HG03097 (cell line): ENCODE results near the gene RAB7A.

ENCODE experiments used
- ATAC-seq: cut with Tn5 transposase; IDR thresholded peaks from one replicate; pipeline ENCODE4 v1.9.1; 2021; ENCODE audit not compliant: unreplicated experiment, low FRiP score

The RAB7A gene

DNA sequence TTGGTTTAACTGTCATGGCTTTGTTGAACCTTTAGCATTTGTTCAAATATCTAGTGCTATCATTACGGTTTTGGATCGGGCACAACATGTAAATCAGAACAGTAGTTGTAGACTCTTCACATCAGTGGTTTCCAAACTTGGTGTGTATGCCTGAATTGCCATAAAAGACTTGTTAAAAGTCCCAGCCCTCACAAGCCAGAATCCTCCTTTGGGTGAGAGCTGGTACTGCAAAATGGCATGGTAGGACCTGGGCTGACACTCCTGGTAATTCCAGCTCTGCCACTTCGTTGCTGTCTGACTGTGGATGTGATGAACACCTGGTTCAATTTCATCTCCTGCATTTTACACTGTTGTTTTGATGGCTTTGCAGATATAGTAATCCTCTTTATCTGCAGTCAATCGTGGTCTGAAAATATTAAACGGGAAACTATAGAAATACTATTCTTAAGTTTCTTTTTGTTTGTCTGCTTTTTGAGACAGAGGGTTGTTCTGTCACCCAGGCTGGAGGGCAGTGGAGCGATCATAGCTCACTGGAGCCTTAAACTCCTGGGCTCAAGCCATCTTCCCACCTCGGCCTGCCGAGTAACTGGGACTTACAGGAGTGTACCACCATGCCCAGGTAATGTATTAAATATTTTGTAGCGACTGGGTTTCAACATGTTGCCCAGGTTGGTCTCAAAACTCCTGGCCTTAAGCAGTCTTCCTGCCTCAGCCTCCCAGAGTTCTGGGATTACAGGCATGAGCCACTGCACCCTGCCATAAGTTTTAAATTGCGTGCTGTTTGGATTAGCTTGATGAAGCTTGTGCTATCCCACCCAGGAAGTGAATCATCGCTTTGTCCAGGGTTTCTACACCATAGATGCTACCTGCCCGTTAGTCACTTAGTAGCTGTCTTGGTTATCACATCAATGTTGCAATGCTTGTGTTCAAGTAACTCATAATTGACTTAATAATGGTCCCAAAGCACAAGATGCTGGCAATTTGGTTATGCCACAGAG is 61.6 kb downstream of the RAB7A start:
- no peak for ATAC-seq

DNA sequence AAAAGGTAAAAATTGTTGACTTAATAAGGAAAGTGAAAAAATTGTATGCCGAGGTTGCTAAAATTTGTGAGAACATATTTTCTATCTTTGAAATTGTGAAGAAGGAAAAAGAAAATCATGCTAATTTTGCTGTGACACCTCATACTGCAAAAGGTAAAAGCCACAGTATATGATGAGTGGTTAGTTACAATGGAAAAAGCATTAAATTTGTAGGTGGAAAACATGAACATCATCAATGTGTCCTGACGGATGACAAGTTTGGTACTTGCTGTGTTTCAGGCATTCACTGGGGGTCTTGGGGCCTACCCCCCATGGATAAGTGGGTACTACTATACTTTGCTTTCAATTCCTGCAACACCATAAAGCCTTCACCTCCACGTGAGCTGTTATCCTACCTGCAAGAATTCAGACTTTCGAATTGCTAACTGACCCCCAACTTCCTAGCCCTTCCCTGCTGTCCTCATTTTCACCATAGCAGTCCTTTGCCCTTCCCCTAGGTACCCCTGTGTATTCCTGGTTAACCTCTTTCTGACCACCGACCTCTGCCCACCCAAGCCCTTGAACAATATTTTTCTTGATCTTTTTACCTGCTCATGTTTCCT is 62.4 kb downstream of the RAB7A start:
- no peak for ATAC-seq

DNA sequence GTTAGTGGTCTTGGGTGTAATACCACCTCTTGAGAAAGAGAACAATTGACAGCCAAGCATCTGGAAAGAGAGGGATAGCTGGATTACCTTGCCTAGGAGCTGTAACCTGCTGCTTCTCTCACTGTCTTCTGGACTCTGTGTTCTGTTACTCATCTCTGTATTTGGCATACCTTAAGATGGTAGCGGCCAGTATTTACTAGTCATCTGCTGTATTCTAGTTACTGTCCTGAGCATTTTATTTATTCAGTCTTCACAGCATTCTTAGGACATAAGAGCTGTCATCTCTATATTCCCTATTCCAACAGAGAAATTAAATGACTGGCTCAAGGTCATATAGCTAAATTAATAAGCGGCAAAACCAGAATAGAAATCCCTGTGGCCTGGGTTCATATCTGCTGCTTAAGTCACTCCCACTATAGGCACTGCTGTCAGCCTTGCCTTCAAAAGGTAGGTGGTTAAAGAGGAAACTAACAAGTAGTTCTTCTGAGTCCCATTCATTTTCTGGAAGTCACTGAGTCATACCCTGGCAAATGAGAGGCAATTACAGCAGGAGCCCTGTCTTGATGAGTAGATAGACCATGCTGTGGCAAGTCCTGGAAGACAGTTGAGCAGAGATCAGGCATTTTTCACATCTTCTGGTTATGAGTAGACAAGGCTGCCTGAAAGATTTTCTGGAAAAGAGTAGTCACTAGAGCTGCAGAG is 68.2 kb downstream of the RAB7A start:
- no peak for ATAC-seq

DNA sequence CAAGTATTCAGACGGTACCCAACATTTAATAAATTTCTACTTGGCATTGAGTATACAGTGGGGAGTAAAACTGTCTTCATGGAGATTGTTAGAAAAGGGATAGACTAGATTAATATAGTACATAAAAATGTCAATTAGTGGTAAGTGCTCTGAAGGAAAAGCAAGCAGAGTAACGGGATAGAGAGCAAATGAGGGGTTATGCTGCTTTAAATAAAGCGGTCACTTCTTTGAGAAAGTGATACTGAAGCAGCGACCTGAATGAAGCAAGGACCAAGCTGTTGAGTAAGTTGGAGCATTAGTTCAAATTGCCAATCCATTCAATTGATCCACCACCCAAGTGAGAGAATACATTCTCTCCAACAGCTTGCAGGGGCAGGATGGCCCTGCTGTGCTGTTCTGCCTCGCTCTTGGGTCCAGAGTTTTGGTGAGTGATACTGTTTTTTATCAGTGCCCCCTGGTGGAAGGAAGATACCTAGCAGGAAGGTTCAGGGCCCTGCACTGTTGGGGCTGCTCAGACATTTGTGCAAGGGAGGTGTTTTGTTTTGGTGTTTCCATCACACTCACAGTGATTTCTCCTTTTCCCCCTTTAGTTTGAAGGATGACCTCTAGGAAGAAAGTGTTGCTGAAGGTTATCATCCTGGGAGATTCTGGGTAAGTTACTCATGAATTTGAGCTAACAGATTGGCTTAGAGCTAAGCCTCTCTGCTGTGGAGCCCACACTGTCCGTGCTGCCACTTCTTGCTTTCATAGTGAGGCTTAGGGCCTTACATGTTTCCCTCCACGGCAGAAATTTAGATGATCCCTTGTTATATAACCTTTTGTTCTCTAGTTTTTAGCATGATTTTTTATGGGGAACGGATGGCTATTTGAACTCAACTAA is 69.0 kb downstream of the RAB7A start:
- no peak for ATAC-seq

DNA sequence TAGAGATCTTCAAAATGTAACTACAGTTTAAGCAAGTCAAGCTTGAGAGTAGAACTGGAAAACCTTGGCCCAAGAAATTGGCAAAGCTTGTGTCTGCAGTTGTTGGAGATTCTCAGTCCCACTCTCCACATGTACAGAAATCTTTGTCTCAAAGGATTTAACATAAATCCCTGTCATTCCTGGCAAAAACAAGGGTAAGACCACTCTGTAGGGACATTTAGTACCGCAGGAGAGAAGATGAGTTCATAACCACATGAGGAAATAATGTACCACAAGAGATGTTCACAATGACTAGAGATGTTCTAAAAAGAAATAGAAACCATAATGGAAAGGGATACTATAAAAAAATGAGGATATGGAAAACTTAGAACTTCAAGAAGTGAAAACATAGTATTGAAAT is 73.7 kb downstream of the RAB7A start:
- ATAC-seq, result no peak

DNA sequence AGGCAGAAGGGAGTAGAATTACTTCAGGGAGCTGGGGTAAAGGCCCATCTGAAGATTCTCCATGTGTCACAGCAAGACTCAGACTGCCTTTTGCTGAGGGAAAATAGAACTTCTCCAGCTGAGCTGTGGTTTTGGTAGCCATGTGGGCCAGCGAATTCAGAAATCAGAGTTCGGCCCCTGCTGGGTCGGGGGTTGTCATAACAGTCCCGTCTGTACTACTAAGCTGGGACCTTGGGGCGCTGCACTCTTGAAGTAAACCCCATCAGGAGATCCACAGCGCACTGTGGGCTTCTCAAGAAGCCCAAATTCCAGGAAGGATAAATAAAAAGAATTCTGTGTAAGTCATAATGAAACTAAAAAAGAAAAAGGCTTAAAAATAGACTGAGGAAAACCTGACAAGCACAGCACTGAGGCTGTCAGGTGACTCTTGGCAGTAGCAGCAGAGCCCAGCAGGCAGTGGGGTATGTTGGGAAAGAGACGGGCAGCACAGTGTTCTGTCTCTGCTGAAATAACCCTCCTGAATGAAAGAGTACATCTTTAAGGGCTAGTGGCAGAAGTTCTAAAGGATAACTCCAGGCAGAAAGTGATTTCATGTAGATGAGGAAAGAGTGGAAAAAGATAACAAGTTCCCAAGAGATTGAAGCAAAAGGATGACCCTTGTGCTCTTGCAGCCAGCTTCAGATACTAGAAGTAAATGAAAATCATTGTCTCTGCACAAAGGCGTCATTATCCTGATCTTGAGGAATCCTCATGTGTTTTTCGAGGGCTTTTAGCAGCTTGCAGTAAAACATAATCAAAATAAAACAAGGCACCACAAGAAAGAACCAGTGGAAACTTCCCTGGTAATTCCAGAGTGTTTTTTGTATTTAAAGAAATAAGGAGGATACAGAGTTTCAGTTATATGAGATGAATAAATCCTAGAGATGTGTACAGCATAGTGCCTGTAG is 74.5 kb downstream of the RAB7A start:
- ATAC-seq, result no peak

DNA sequence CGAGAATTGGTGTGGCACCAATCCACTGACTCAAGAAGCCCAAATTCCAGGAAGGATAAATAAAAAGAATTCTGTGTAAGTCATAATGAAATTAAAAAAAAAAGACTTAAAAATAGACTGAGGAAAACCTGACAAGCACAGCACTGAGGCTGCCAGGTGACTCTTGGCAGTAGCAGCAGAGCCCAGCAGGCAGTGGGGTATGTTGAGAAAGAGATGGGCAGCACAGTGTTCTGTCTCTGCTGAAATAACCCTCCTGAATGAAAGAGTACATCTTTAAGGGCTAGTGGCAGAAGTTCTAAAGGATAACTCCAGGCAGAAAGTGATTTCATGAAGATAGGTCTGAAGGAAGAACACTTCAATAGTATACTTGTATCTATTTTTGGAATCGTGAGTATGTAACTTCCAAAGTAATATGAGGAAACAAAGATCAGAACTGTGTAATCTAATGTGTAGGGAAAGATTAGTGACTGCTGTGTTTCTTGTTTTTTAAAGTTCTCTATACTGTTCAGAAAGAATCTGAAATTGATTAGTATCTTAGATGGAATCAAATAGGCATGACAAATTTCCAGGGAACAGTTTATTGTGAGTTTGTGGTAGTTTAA is 75.9 kb downstream of the RAB7A start:
- no peak for ATAC-seq

DNA sequence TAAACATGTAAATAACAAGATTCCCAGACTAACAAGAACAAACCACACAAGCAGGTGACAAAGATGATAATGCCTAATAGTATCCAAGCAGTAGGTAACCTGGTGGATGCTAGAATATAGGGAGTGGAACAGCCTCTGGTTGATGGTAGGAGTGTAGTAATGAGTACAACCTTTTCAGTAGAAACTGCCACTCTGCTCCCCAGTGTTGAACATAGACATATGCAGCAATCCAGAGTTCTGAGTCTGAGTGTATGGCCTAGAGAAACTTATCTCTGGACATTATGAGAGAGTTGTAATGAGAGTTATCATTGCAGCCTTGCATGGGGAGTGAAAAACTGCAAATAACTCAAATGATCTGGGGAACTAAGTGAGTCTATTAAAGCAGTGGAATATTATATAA is 77.3 kb downstream of the RAB7A start:
- no peak for ATAC-seq

DNA sequence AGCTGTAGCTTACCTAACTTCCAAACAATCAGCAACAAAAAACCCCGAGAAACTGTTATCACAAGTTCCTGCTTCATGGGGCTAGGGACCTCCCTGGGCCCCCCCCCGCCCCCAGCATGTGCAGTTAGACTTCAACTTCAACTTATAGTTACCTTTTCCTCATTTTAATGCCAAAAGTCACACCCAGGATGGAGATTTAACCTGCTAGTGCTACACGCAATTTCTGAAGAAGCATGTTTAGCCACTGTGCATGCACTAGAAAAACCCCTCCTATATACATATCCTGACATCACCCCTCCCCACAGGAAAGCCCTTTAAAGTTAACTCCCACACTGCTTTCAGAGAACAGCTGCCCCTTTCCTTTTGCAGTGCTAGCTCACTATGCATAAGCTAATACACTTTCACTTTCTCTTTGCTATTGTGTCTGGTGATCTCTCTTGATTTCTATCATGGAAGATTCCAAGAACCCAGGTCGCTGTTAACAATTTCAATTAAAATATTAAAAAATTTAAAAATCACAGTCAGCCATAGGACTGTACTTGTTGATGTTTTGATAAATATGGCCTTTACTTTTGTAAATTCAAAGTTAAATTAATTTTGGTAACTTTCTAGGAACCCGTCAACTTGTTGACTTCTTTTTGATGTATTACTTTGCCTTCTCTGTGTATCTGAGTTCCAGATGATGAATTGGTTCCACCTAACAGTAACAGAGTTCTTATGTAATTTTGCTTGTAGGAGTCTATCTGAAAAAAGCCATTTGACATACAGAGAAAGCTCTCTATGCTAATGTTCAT is 78.2 kb downstream of the RAB7A start:
- peak; percentile 63 for ATAC-seq

DNA sequence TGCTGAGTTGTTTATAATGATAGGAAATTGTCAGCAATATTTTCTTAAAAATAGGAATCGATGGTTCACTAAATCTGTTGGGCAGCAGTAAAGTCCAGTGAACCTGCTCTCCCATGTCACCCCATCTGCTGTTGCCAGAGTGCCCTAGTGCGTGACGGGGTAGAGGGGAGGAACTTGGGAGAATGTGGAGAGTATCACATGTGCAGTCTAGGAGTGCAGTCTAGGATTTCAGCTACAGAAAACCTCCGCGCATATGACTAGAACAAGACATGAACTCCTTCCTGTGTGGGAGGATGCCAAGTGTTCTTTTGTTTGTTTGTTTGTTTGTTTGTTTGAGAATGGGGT is 78.8 kb downstream of the RAB7A start:
- ATAC-seq, result no peak

DNA sequence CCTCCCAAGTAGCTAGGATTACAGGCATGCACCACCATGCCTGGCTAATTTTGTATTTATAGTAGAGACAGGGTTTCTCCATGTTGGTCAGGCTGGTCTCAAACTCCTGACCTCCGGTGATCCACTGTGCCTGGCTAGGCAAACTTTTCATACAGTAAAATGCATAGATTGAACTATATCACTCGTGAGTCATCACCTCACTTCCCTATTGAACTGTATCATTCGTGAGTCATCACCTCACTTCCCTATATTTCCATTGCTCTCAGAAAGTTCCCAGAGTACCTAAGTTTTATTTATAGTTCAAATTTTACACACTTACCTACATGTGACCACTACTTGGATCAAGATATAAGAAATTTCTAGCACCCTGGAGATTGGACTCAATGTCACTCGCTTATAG is 79.8 kb downstream of the RAB7A start:
- no peak for ATAC-seq

DNA sequence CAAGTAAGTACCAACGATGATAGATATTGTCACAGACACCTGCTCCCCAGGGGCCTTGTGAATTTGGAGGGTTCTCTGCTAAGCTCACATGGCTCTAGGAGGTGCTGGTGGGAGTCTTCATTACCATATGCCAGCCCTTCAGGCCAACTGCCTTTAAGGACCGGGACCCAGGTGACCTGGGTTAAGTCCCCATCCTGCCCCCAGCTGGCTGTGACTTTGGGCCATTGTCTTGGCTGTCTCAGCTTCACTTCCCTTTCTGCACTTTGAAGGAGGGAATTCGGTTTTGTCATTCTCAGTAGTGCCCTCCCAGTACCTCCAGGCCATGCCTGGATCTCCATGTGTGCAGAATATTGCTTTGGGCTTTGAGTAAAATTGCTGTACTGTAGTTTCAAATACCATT is 80.6 kb downstream of the RAB7A start:
- no peak for ATAC-seq

DNA sequence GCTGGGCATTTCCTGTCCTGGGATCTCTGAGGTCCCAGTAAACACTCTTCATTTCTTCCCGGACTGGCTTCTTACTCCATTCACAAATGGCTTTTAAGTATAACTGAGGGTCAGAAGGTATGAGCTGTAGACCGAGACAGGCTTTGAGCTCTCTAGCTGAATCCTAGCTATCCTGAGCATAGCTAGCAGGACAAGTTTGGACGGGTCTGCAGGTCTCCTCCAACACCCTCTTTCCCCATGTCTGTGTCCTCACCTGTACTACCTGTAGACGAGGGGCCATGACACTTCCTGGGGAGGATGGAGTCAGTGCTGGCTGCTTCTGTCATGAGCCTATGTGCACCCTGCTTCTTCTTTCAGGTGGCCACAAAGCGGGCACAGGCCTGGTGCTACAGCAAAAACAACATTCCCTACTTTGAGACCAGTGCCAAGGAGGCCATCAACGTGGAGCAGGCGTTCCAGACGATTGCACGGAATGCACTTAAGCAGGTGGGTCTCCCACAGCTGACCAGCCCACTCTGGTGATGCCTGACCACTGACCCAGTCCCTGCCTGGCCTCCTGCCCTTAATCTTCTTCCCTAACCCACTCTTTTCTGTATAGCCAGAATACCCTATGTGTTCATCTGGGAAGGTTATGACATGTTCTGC is 81.3 kb downstream of the RAB7A start:
- no peak for ATAC-seq

DNA sequence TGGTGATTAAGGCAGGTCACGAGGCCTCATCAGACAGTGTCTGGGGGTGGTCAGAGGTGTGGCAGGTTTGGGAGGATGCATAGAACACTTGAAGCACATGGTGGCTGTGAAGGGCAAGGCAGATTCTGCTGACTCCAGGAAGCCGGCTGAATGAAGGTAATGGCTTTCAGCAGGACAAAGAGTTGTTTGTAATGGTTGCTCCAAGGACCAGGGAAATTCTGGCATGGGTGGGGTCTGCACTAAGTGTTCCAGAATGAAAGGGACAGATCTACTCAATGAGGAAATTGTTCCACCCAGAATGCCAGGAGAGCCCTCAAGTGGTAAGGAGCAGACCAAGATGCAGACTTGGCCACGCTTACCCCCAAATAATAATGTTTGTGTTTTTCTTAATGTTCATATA is 82.7 kb downstream of the RAB7A start:
- no peak for ATAC-seq

DNA sequence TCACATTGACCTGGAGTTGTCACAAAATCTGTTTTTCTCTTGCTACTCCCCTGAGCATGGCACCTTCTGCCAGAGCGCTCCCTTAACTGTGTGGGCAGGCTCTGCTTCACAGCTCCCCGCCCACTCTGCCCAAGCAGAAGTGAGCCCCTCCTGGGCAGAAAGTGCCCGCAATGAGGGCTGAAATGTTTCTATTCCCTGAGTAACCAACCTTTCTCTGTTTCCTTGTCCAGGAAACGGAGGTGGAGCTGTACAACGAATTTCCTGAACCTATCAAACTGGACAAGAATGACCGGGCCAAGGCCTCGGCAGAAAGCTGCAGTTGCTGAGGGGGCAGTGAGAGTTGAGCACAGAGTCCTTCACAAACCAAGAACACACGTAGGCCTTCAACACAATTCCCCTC is 87.1 kb downstream of the RAB7A start:
- no peak for ATAC-seq

DNA sequence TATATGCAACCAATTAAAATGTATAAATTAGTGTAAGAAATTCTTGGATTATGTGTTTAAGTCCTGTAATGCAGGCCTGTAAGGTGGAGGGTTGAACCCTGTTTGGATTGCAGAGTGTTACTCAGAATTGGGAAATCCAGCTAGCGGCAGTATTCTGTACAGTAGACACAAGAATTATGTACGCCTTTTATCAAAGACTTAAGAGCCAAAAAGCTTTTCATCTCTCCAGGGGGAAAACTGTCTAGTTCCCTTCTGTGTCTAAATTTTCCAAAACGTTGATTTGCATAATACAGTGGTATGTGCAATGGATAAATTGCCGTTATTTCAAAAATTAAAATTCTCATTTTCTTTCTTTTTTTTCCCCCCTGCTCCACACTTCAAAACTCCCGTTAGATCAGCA is 88.1 kb downstream of the RAB7A start:
- no peak for ATAC-seq

DNA sequence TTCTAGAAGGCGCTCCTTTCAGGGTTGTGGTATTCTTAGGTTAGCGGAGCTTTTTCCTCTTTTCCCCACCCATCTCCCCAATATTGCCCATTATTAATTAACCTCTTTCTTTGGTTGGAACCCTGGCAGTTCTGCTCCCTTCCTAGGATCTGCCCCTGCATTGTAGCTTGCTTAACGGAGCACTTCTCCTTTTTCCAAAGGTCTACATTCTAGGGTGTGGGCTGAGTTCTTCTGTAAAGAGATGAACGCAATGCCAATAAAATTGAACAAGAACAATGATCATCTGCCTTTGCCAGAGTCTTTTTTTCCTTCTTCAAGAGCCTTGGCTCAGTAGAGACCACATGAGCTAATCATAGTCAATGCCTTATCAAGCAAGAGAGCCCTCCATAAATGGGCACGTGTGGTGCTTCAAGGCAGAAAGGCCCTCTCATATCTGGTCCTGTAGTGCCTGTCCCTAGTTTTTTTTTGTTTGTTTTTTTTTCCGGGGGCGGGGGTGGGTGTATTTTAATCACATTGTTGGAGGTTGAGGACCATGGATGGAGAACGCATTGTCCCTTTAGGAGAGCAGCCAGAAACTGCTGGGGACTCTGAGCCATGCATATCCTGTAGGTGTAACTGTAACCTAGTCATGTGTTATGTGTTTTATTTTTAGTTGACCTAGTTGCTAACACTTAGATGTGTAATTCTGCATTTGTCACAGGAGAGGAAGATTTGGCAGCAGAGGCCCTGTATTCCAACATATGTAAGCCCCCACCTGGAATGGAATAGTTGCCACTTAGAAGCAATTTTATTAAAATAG is 88.7 kb downstream of the RAB7A start:
- no peak for ATAC-seq
